DOHH2 (cell line): ENCODE results near the gene CDH2.

Experiments
- CTCF ChIP-seq: fragments of 200-600 bp; sonication (generic); IDR thresholded peaks from one replicate; pipeline ENCODE4 v1.5.1; 2014; ENCODE audit warnings: antibody characterized with exemption, mild to moderate bottlenecking, low read depth, low read length; ENCODE audit not compliant: poor library complexity, severe bottlenecking
- EZH2phosphoT487 ChIP-seq: fragments of 200-600 bp; sonication (generic); IDR thresholded peaks from 2 replicates; pipeline ENCODE4 v1.6.1; 2017; ENCODE audit warnings: borderline replicate concordance, mild to moderate bottlenecking, antibody characterized with exemption, low read length, moderate library complexity, mixed read lengths

GRCh38 chr18:27959101-27959500, 217.8 kb downstream of the CDH2 start:
- TF ChIP-seq CTCF (no peak), EZH2phosphoT487 (no peak)
